H1 (cell line): ENCODE measurements around the gene WDR33. TPM values are rescaled to one million over a fixed set of nuclear protein-coding genes. Genes with fewer than 3 reads are reported as not detected.

ENCODE experiments used
- CTCF ChIA-PET: fragments of 300-600 bp; sonication (Branson Sonifier 250); formaldehyde crosslinking; loops from one replicate; lab custom pipeline; 2021; ENCODE audit not compliant: partially characterized antibody; lab: Charles Lee
- POLR2A ChIA-PET: fragments of 300-600 bp; sonication (Branson Sonifier 250); formaldehyde crosslinking; loops from one replicate; lab custom pipeline; 2021; ENCODE audit warnings: inconsistent platforms; ENCODE audit not compliant: partially characterized antibody; lab: Charles Lee
- DNase-seq, 2 experiments: peaks; one replicate each; pipeline versions ENCODE4 v3.0.0 to v3.0.0-alpha.2; 2010 to 2022; ENCODE audit warnings: low spot score in 2 of 2, low read depth in 1 of 2, mixed read lengths in 1 of 2
- FAIRE-seq: peaks from 2 replicates; lab custom pipeline; 2011; peaks lifted over from hg19 to GRCh38; lab: Jason Lieb, UNC
- H2AFZ ChIP-seq: 2 replicates; pipeline ENCODE4 v1.8.1; 2012; ENCODE audit warnings: low read length, inconsistent platforms
- H2AK5ac ChIP-seq: 2 replicates; pipeline ENCODE4 v1.6.1; 2013; ENCODE audit warnings: low read depth, low read length
- H2BK120ac ChIP-seq: replicated peaks from 2 replicates; pipeline ENCODE3; 2013; ENCODE audit warnings: low read depth, low read length, inconsistent platforms
- H2BK12ac ChIP-seq: 2 replicates; pipeline ENCODE4 v1.6.1; 2013; ENCODE audit warnings: low read depth, low read length
- H2BK15ac ChIP-seq: 2 replicates; pipeline ENCODE4 v1.6.1; 2013; ENCODE audit warnings: low read length
- H2BK20ac ChIP-seq: 2 replicates; pipeline ENCODE4 v1.6.1; 2013; ENCODE audit warnings: low read length
- H2BK5ac ChIP-seq: 2 replicates; pipeline ENCODE4 v1.6.1; 2013; ENCODE audit warnings: low read depth, low read length
- H3K14ac ChIP-seq: 2 replicates; pipeline ENCODE4 v1.6.1; 2013; ENCODE audit warnings: inconsistent platforms; ENCODE audit not compliant: insufficient read length
- H3K18ac ChIP-seq: 2 replicates; pipeline ENCODE4 v1.6.1; 2013; ENCODE audit warnings: low read length; ENCODE audit errors: extremely low read depth
- H3K23ac ChIP-seq: 2 replicates; pipeline ENCODE4 v1.6.1; 2013; ENCODE audit warnings: inconsistent platforms; ENCODE audit not compliant: insufficient read length
- H3K23me2 ChIP-seq: 2 replicates; pipeline ENCODE4 v1.6.1; 2013; ENCODE audit warnings: low read depth, low read length
- H3K27ac ChIP-seq: 2 replicates; pipeline ENCODE4 v1.6.1; 2011; ENCODE audit warnings: low read depth, low read length, inconsistent platforms
- H3K27me3 ChIP-seq, 4 experiments: replicated peaks in 1 of 4; 1 replicate in 1 of 4; 2 replicates in 3 of 4; pipeline versions ENCODE4 v1.6.1 to v1.8.1; 2011 to 2013; ENCODE audit warnings: low read length in 3 of 4, mild to moderate bottlenecking in 3 of 4, inconsistent platforms in 2 of 4, mixed read lengths in 2 of 4, moderate library complexity in 1 of 4; ENCODE audit not compliant: control insufficient read depth in 3 of 4, insufficient read depth in 3 of 4; ENCODE audit errors: extremely low read depth in 1 of 4
- H3K36me3 ChIP-seq, 4 experiments: 2 replicates each; pipeline versions ENCODE4 v1.6.1 to v1.8.1; 2011 to 2013; ENCODE audit warnings: mild to moderate bottlenecking in 4 of 4, low read length in 3 of 4, moderate library complexity in 2 of 4, control low read depth in 1 of 4, inconsistent platforms in 1 of 4; ENCODE audit not compliant: insufficient read depth in 4 of 4, control insufficient read depth in 2 of 4
- H3K4ac ChIP-seq: replicated peaks from 2 replicates; pipeline ENCODE3; 2013; ENCODE audit warnings: low read length, low read depth, mixed read lengths, inconsistent platforms; ENCODE audit not compliant: insufficient read length
- H3K4me1 ChIP-seq, 4 experiments: replicated peaks in 1 of 4; 1 replicate in 1 of 4; 2 replicates in 3 of 4; pipeline versions ENCODE4 v1.6.1 to v1.8.1; 2011 to 2013; ENCODE audit warnings: low read length in 3 of 4, inconsistent platforms in 2 of 4, mixed read lengths in 1 of 4; ENCODE audit not compliant: insufficient read depth in 4 of 4, control insufficient read depth in 3 of 4
- H3K4me2 ChIP-seq, 2 experiments: 2 replicates each; pipeline versions ENCODE4 v1.6.1 to v1.8.1; 2011 to 2013; ENCODE audit warnings: low read depth in 2 of 2, low read length in 2 of 2, control low read depth in 1 of 2, inconsistent platforms in 1 of 2, mild to moderate bottlenecking in 1 of 2; ENCODE audit not compliant: insufficient read depth in 1 of 2
- H3K4me3 ChIP-seq, 4 experiments: fragments of 200-600, 300-600 bp in 1 of 4; sonication (generic), shearing (Covaris generic), sonication (Bioruptor Twin) in 1 of 4; 2 replicates each; pipeline versions ENCODE4 v1.5.1 to v1.8.1; 2011 to 2016; ENCODE audit warnings: low read length in 4 of 4, low read depth in 3 of 4, control low read depth in 2 of 4, inconsistent platforms in 2 of 4, mild to moderate bottlenecking in 2 of 4, mixed read lengths in 1 of 4, moderate library complexity in 1 of 4; ENCODE audit not compliant: insufficient read depth in 2 of 4; ENCODE audit errors: extremely low read depth in 1 of 4
- H3K56ac ChIP-seq: replicated peaks from 2 replicates; pipeline ENCODE3; 2013; ENCODE audit warnings: low read depth, mild to moderate bottlenecking, mixed read lengths, low read length, inconsistent platforms; ENCODE audit not compliant: insufficient read length
- H3K79me1 ChIP-seq: 2 replicates; pipeline ENCODE4 v1.6.1; 2013; ENCODE audit warnings: low read depth, low read length, control low read depth
- H3K79me2 ChIP-seq, 2 experiments: 2 replicates each; pipeline versions ENCODE4 v1.6.1 to v1.8.1; 2012 to 2013; ENCODE audit warnings: low read length in 2 of 2, mild to moderate bottlenecking in 2 of 2, inconsistent platforms in 1 of 2; ENCODE audit not compliant: insufficient read depth in 2 of 2, control insufficient read depth in 1 of 2
- H3K9ac ChIP-seq, 4 experiments: replicated peaks in 1 of 4; 1 replicate in 1 of 4; 2 replicates in 3 of 4; pipeline versions ENCODE4 v1.6.1 to v1.8.1; 2011 to 2013; ENCODE audit warnings: low read depth in 3 of 4, low read length in 3 of 4, control low read depth in 2 of 4, mild to moderate bottlenecking in 2 of 4, moderate library complexity in 2 of 4, inconsistent platforms in 1 of 4; ENCODE audit errors: extremely low read depth in 1 of 4
- H3K9me3 ChIP-seq, 2 experiments: 2 replicates each; pipeline versions ENCODE4 v1.6.1 to v1.8.1; 2012 to 2013; ENCODE audit warnings: mild to moderate bottlenecking in 2 of 2, moderate library complexity in 2 of 2, control low read depth in 1 of 2, inconsistent platforms in 1 of 2, low read depth in 1 of 2, low read length in 1 of 2, mixed read lengths in 1 of 2; ENCODE audit not compliant: insufficient read depth in 2 of 2
- H4K20me1 ChIP-seq, 2 experiments: replicated peaks in 1 of 2; 2 replicates each; pipeline versions ENCODE3 to v1.8.1; 2011 to 2013; ENCODE audit warnings: inconsistent platforms in 2 of 2, low read length in 2 of 2, mild to moderate bottlenecking in 1 of 2; ENCODE audit not compliant: insufficient read depth in 2 of 2, control insufficient read depth in 1 of 2
- H4K5ac ChIP-seq: 2 replicates; pipeline ENCODE4 v1.6.1; 2013; ENCODE audit warnings: low read length, low read depth, mixed read lengths, inconsistent platforms; ENCODE audit not compliant: insufficient read length
- H4K8ac ChIP-seq: 2 replicates; pipeline ENCODE4 v1.8.0; 2013; ENCODE audit warnings: mild to moderate bottlenecking, moderate library complexity, low read length, inconsistent platforms; ENCODE audit not compliant: insufficient read depth; ENCODE audit errors: extremely low read depth
- H4K91ac ChIP-seq: replicated peaks from 2 replicates; pipeline ENCODE3; 2013; ENCODE audit warnings: low read length, mixed read lengths, inconsistent platforms; ENCODE audit not compliant: insufficient read length
- CBX8 ChIP-seq: fragments of 300-800, 300-1000 bp; sonication (generic); IDR thresholded peaks from 2 replicates; pipeline ENCODE4 v1.7.1; 2016; ENCODE audit warnings: low read depth, low read length, borderline replicate concordance
- EGR1 ChIP-seq: IDR thresholded peaks from 2 replicates; pipeline ENCODE4 v1.6.1; 2011; ENCODE audit warnings: low read depth, low read length, borderline replicate concordance
- EP300 ChIP-seq, 2 experiments: IDR thresholded peaks; 1 replicate in 1 of 2; 2 replicates in 1 of 2; pipeline ENCODE4 v1.6.1; 2011 to 2012; ENCODE audit warnings: low read depth in 2 of 2, low read length in 2 of 2, mild to moderate bottlenecking in 2 of 2, borderline replicate concordance in 1 of 2, inconsistent platforms in 1 of 2, moderate library complexity in 1 of 2
- EZH2 ChIP-seq: fragments of 200-600 bp; sonication (generic); IDR thresholded peaks from 2 replicates; pipeline ENCODE4 v1.7.1; 2012; ENCODE audit warnings: low read depth, mild to moderate bottlenecking, moderate library complexity, low read length, inconsistent platforms; ENCODE audit not compliant: severe bottlenecking
- FOSL1 ChIP-seq: IDR thresholded peaks from 2 replicates; pipeline ENCODE4 v1.6.1; 2011; ENCODE audit warnings: mild to moderate bottlenecking, low read depth, low read length, moderate library complexity; ENCODE audit not compliant: insufficient read depth
- GTF2F1 ChIP-seq: IDR thresholded peaks from 2 replicates; pipeline ENCODE4 v1.6.1; 2012; ENCODE audit warnings: low read depth, low read length, improper control_type of control experiment, borderline replicate concordance
- MAFK ChIP-seq: IDR thresholded peaks from 2 replicates; pipeline ENCODE4 v1.6.1; 2012; ENCODE audit warnings: low read depth, mild to moderate bottlenecking, improper control_type of control experiment, low read length
- SP4 ChIP-seq: IDR thresholded peaks from 2 replicates; pipeline ENCODE4 v1.6.1; 2012; ENCODE audit warnings: low read length, inconsistent platforms
- TAF7 ChIP-seq: optimal IDR thresholded peaks from 2 replicates; pipeline ENCODE3; 2011; ENCODE audit warnings: low read depth, mild to moderate bottlenecking, inconsistent platforms, low read length, moderate library complexity, borderline replicate concordance
- TBP ChIP-seq: IDR thresholded peaks from 2 replicates; pipeline ENCODE4 v1.6.1; 2011; ENCODE audit warnings: low read depth, low read length, improper control_type of control experiment
- TCF12 ChIP-seq: IDR thresholded peaks from 2 replicates; pipeline ENCODE4 v1.6.1; 2011; ENCODE audit warnings: low read depth, mild to moderate bottlenecking, low read length
- ZNF274 ChIP-seq: IDR thresholded peaks from 2 replicates; pipeline ENCODE4 v1.7.0; 2012; ENCODE audit warnings: low read length, borderline replicate concordance; ENCODE audit errors: extremely low read depth
- WGBS, 2 experiments: shearing (Covaris generic) in 1 of 2; methylation state at CpG; one replicate each; pipeline versions ENCODE4 v1.1.6 to v1.1.7; 2013 to 2015; ENCODE audit warnings: low lambda C conversion rate in 2 of 2, mixed read lengths in 2 of 2, inconsistent platforms in 1 of 2, low coverage in 1 of 2, missing lambda C conversion rate in 1 of 2; ENCODE audit not compliant: insufficient replicate concordance in 2 of 2, insufficient coverage in 1 of 2, insufficient read length in 1 of 2; ENCODE audit errors: extremely low coverage in 1 of 2, missing lambda C conversion rate in 1 of 2; 5-methylcytosine and 5-hydroxymethylcytosine counted together
- polyA plus RNA-seq, 7 experiments: library from polyadenylated mRNA; depleted of rRNA in 3 of 7; stranded (reverse) in 5 of 7; unstranded in 2 of 7; fragments of >200 nt in 5 of 7; fragments of 200-250 nt in 2 of 7; gene quantifications; 1 replicate in 5 of 7; 2 replicates in 1 of 7; 4 replicates in 1 of 7; pipeline versions ENCODE4 v1.2.1 to v1.2.3, GENCODE V29; 2011 to 2013; ENCODE audit warnings: missing spikeins in 2 of 7, mixed read lengths in 2 of 7
- total RNA-seq: library from RNA; stranded (reverse); fragmentation: NEBNext Ultra II Directional; extraction: Animal tissue kit (Norgen Biotek cat#: 25700); gene quantifications from 2 replicates; pipeline ENCODE4 v1.2.1, GENCODE V29; 2021
- TF ChIP-seq, protein P1 (sequence below): IDR thresholded peaks from 2 replicates; pipeline ENCODE4 v1.6.1; 2012; ENCODE audit warnings: low read length, inconsistent platforms

WDR33 gene
- total and polyA plus RNA-seq, 2 of the 8 experiments (the other 6 are each of a cell fraction or from before 2014, with no cell fraction given) = 18.1 to 82.7 TPM

DNA sequence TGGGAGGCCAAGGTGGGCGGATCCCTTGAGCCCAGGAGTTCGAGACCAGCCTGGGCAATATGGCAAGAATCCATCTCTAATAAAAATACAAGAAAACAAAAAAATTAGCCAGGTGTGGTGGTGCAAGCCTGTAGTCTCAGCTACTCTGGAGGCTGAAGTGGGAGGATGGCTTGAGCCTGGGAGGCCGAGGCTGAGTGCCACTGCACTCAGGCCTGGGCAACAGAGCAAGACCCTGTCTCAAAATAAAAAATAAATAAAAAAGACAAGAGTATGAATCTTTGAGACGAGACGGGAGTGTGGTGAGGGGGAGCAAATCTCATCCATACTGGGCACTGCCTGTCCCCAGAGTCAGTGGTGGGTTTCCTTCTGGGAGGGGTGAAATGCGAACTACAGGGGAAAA lies 152.8 kb downstream of the WDR33 start:
- no peak for FAIRE-seq
- H4K20me1 ChIP-seq = peaks cover 0 to 1% of the 10 kb centered on the region in 2 experiments
- TF ChIP-seq EGR1 (no peak), TCF12 (no peak), EP300 (IDR thresholded peaks at IDR 0.05; ENCODE audit: borderline replicate concordance in 1 of 2, low read depth in 2 of 2, low read length in 2 of 2) (no peak), CBX8 (no peak), TAF7 (no peak), ZNF274 (no peak), SP4 (no peak), MAFK (no peak), TBP (no peak), EZH2 (no peak), FOSL1 (no peak), GTF2F1 (no peak)
- TF ChIP-seq, protein P1, sequence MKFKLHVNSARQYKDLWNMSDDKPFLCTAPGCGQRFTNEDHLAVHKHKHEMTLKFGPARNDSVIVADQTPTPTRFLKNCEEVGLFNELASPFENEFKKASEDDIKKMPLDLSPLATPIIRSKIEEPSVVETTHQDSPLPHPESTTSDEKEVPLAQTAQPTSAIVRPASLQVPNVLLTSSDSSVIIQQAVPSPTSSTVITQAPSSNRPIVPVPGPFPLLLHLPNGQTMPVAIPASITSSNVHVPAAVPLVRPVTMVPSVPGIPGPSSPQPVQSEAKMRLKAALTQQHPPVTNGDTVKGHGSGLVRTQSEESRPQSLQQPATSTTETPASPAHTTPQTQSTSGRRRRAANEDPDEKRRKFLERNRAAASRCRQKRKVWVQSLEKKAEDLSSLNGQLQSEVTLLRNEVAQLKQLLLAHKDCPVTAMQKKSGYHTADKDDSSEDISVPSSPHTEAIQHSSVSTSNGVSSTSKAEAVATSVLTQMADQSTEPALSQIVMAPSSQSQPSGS = no peak

More for the DNA sequence above, 152.8 kb downstream of the WDR33 start:
- DNase-seq = no peak
- no peaks in the 10 kb centered on the region for H3K23me2 ChIP-seq
- H2AK5ac ChIP-seq = no peak overlapping the region
- H3K27ac ChIP-seq = no peak overlapping the region
- H4K5ac ChIP-seq = no peak overlapping the region
- H3K27me3 ChIP-seq = peaks cover 0 to 4% (median 2%) of the 10 kb centered on the region in 4 experiments; a peak in 3 of 7 replicates
- no peak overlapping the region for H4K8ac ChIP-seq
- H3K9ac ChIP-seq = no peak overlapping the region
- H2BK120ac ChIP-seq = no peak overlapping the region
- H3K4me1 ChIP-seq = no peaks in the 10 kb centered on the region; a peak in 3 of 7 replicates
- no peak overlapping the region for H3K56ac ChIP-seq
- H3K79me1 ChIP-seq = no peaks in the 10 kb centered on the region
- no peak overlapping the region for H3K14ac ChIP-seq
- H3K4me3 ChIP-seq = no peak overlapping the region
- H2BK15ac ChIP-seq = no peak overlapping the region
- H4K91ac ChIP-seq = no peak overlapping the region
- H3K23ac ChIP-seq = no peak overlapping the region
- H3K4me2 ChIP-seq = no peak overlapping the region
- H3K18ac ChIP-seq = no peak overlapping the region
- H3K36me3 ChIP-seq = no peaks in the 10 kb centered on the region
- H2BK12ac ChIP-seq = no peak overlapping the region
- 77% methylated on average over 6 of the region's 6 CpGs; no CpG with 5 or more reads in 1 of the 2 experiments for WGBS, 2 experiments
- ChIA-PET CTCF (interaction anchor here (1.8 kb wide), 1 partner anchor 67 kb away, joined by 7 read pairs; no protein-coding TSS in a partner anchor), POLR2A (no interaction called here)
- no peak overlapping the region for H2BK5ac ChIP-seq
- H3K79me2 ChIP-seq = no peaks in the 10 kb centered on the region
- H2AFZ ChIP-seq = no peak overlapping the region
- H3K9me3 ChIP-seq = no peaks in the 10 kb centered on the region
- no peak overlapping the region for H3K4ac ChIP-seq
- H2BK20ac ChIP-seq = no peak overlapping the region
